ENCODE data around the gene HTATSF1. TPM values are rescaled to one million over a fixed set of nuclear protein-coding genes. Genes with fewer than 3 reads are reported as not detected.
A peak's percentile ranks its signal among the peaks of the same experiment; 100 is the strongest.

HTATSF1 gene, protein sequence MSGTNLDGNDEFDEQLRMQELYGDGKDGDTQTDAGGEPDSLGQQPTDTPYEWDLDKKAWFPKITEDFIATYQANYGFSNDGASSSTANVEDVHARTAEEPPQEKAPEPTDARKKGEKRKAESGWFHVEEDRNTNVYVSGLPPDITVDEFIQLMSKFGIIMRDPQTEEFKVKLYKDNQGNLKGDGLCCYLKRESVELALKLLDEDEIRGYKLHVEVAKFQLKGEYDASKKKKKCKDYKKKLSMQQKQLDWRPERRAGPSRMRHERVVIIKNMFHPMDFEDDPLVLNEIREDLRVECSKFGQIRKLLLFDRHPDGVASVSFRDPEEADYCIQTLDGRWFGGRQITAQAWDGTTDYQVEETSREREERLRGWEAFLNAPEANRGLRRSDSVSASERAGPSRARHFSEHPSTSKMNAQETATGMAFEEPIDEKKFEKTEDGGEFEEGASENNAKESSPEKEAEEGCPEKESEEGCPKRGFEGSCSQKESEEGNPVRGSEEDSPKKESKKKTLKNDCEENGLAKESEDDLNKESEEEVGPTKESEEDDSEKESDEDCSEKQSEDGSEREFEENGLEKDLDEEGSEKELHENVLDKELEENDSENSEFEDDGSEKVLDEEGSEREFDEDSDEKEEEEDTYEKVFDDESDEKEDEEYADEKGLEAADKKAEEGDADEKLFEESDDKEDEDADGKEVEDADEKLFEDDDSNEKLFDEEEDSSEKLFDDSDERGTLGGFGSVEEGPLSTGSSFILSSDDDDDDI
- polyA plus RNA-seq (2012; rRNA removed) = 1.3 and 2.7 TPM in 2 replicates
- polyA plus RNA-seq (2012; cell fraction: cytosol; rRNA removed) = 6.1 and 9.6 TPM in 2 replicates
- polyA plus RNA-seq (2012; cell fraction: nucleus; rRNA removed) = 2.2 and 2.3 TPM in 2 replicates

DNA sequence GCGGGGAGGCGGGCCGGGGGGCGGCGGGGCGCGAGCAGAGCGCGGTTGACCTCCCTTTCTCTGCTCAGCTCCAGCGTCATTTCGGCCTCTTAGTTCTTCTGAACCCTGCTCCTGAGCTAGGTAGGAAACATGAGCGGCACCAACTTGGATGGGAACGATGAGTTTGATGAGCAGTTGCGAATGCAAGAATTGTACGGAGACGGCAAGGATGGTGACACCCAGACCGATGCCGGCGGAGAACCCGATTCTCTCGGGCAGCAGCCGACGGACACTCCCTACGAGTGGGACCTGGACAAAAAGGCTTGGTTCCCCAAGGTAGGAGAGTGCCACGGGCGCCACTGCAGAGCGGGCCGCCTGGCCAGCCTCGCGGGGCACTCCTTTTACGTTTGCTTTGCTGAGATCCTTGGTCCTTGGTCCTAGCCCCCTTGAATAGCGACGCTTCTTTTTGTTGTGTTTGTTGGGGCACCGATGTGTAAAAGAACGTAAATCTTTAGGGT is at the start of gene HTATSF1:
HTATSF1 (plus strand) TSS at position 37 of the 497 bp plus-strand sequence; CDS start at position 130, 93 bp downstream.
- DNase-seq = no peak
- H3K9me3 ChIP-seq = no peaks in the 10 kb centered on the region
- POLR2A ChIA-PET = interaction anchor here (0.6 kb wide), 1 partner anchor 417 kb away, joined by 4 read pairs; no protein-coding TSS in a partner anchor
- H3K4me3 ChIP-seq (ENCODE audit: low read depth in 2 of 2, low read length in 1 of 2) = peak within 1 kb of the TSS; percentile 59 to 64
- H3K36me3 ChIP-seq (replicated peaks in 1 of 2; ENCODE audit: control insufficient read depth in 1 of 2, insufficient read depth in 2 of 2, low read length in 1 of 2) = peaks cover 12 to 23% of the 10 kb centered on the region in 2 experiments
- H3K27ac ChIP-seq (ENCODE audit: low read depth in 2 of 2, low read length in 1 of 2) = peak within 1 kb of the TSS; percentile 87 to 91
- CTCF ChIA-PET = interaction anchor here (0.7 to 0.8 kb wide), 2 partner anchors 79 to 459 kb away, joined by 3 read pairs; no protein-coding TSS in a partner anchor
- H3K4me1 ChIP-seq (ENCODE audit: control insufficient read depth in 1 of 2, insufficient read depth in 2 of 2, low read depth in 1 of 2, low read length in 1 of 2) = peaks cover 0 to 2% of the 10 kb centered on the region in 2 experiments; a peak in 2 of 4 replicates
- H3K9me2 ChIP-seq = no peaks in the 10 kb centered on the region
- H2AFZ ChIP-seq (ENCODE audit: low read depth) = peak within 1 kb of the TSS; percentile 93
- no peaks in the 10 kb centered on the region for H4K20me1 ChIP-seq (ENCODE audit: insufficient read depth)
- H3K4me2 ChIP-seq = peak within 1 kb of the TSS; percentile 71
- H3K79me2 ChIP-seq (ENCODE audit: insufficient read depth) = peaks cover 21% of the 10 kb centered on the region
- peak within 1 kb of the TSS; percentile 81 for H3K9ac ChIP-seq
- no peaks in the 10 kb centered on the region for H3F3A ChIP-seq (replicated peaks; ENCODE audit: insufficient read depth)
- H3K27me3 ChIP-seq (ENCODE audit: insufficient read depth) = no peaks in the 10 kb centered on the region
- TF ChIP-seq NFIC (IDR thresholded peaks at IDR 0.05; ENCODE audit: borderline replicate concordance) (no peak), POLR2AphosphoS5 (IDR thresholded peaks at IDR 0.05; ENCODE audit: low read depth, low read length) (no peak), TCF12 (IDR thresholded peaks at IDR 0.05) (no peak), TAF1 (IDR thresholded peaks at IDR 0.05; ENCODE audit: borderline replicate concordance, low read depth, low read length) (no peak)
- WGBS (ENCODE audit: low lambda C conversion rate) = 12% methylated on average over 24 of the region's 35 CpGs

DNA sequence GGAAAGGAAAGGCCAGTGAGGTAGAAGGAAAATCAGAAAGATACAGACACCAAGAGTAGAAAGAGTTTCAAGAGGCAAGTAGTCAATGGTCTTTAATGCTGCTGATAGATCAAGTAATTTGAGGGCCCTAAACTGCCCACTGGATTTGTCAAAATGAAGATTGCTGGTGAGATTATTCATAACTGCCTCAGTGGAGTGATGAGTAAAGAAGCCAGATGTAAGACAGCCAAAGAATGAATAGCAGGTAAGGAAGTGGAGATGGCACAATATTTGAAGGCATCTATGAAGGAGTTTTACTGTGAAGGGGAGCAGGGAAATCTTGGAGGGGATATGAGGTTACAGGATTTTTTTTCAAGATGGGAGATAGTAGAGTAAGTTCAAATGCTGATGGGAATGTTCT is 49.4 kb upstream of the HTATSF1 start:
- Histone ChIP-seq H3K27me3 (ENCODE audit: insufficient read depth) (no peaks in the 10 kb centered on the region), H3K79me2 (ENCODE audit: insufficient read depth) (no peaks in the 10 kb centered on the region), H3K9ac (no peak overlapping the region), H3K9me3 (no peaks in the 10 kb centered on the region), H4K20me1 (ENCODE audit: insufficient read depth) (no peaks in the 10 kb centered on the region), H2AFZ (ENCODE audit: low read depth) (no peak overlapping the region), H3K4me2 (no peak overlapping the region), H3K4me3 (ENCODE audit: low read depth in 2 of 2, low read length in 1 of 2) (no peak overlapping the region), H3K9me2 (no peaks in the 10 kb centered on the region), H3K27ac (ENCODE audit: low read depth in 2 of 2, low read length in 1 of 2) (no peak overlapping the region), H3F3A (replicated peaks; ENCODE audit: insufficient read depth) (no peaks in the 10 kb centered on the region), H3K36me3 (replicated peaks in 1 of 2; ENCODE audit: control insufficient read depth in 1 of 2, insufficient read depth in 2 of 2, low read length in 1 of 2) (no peaks in the 10 kb centered on the region), H3K4me1 (ENCODE audit: control insufficient read depth in 1 of 2, insufficient read depth in 2 of 2, low read depth in 1 of 2, low read length in 1 of 2) (no peaks in the 10 kb centered on the region; a peak in 1 of 4 replicates)
- no peak for DNase-seq
- CTCF ChIA-PET = no interaction called here
- POLR2A ChIA-PET = no interaction called here
- TF ChIP-seq EP300 (IDR thresholded peaks at IDR 0.05; ENCODE audit: borderline replicate concordance in 1 of 2, low read depth in 1 of 2, low read length in 1 of 2) (no peak), TAF1 (IDR thresholded peaks at IDR 0.05; ENCODE audit: borderline replicate concordance, low read depth, low read length) (no peak)
- TF ChIP-seq, protein P1, sequence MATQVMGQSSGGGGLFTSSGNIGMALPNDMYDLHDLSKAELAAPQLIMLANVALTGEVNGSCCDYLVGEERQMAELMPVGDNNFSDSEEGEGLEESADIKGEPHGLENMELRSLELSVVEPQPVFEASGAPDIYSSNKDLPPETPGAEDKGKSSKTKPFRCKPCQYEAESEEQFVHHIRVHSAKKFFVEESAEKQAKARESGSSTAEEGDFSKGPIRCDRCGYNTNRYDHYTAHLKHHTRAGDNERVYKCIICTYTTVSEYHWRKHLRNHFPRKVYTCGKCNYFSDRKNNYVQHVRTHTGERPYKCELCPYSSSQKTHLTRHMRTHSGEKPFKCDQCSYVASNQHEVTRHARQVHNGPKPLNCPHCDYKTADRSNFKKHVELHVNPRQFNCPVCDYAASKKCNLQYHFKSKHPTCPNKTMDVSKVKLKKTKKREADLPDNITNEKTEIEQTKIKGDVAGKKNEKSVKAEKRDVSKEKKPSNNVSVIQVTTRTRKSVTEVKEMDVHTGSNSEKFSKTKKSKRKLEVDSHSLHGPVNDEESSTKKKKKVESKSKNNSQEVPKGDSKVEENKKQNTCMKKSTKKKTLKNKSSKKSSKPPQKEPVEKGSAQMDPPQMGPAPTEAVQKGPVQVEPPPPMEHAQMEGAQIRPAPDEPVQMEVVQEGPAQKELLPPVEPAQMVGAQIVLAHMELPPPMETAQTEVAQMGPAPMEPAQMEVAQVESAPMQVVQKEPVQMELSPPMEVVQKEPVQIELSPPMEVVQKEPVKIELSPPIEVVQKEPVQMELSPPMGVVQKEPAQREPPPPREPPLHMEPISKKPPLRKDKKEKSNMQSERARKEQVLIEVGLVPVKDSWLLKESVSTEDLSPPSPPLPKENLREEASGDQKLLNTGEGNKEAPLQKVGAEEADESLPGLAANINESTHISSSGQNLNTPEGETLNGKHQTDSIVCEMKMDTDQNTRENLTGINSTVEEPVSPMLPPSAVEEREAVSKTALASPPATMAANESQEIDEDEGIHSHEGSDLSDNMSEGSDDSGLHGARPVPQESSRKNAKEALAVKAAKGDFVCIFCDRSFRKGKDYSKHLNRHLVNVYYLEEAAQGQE (IDR thresholded peaks at IDR 0.05; ENCODE audit: low read depth, low read length) = no peak
- TF ChIP-seq, protein P2, sequence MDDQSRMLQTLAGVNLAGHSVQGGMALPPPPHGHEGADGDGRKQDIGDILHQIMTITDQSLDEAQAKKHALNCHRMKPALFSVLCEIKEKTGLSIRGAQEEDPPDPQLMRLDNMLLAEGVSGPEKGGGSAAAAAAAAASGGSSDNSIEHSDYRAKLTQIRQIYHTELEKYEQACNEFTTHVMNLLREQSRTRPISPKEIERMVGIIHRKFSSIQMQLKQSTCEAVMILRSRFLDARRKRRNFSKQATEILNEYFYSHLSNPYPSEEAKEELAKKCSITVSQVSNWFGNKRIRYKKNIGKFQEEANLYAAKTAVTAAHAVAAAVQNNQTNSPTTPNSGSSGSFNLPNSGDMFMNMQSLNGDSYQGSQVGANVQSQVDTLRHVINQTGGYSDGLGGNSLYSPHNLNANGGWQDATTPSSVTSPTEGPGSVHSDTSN (IDR thresholded peaks at IDR 0.05) = no peak

All from SK-N-SH (cell line).